KMS-11 (cell line): ENCODE data around the gene MSH3.

Experiments
- H2AFZ ChIP-seq: fragments of 200-600 bp; sonication (generic); 2 replicates; pipeline ENCODE4 v1.6.1; 2016; ENCODE audit warnings: antibody characterized with exemption, mixed run types, low read depth
- H3K27ac ChIP-seq: fragments of 200-600 bp; sonication (generic); 2 replicates; pipeline ENCODE4 v1.6.1; 2016; ENCODE audit warnings: mild to moderate bottlenecking, mixed run types
- H3K27me3 ChIP-seq: fragments of 200-600 bp; sonication (generic); 2 replicates; pipeline ENCODE4 v1.6.1; 2017; ENCODE audit warnings: mild to moderate bottlenecking, low read depth, mixed run types, moderate library complexity; ENCODE audit not compliant: insufficient read depth
- H3K36me3 ChIP-seq: fragments of 200-600 bp; sonication (generic); 2 replicates; pipeline ENCODE4 v1.6.1; 2017; ENCODE audit warnings: mild to moderate bottlenecking, mixed run types; ENCODE audit not compliant: insufficient read depth
- H3K4me1 ChIP-seq: fragments of 200-600 bp; sonication (generic); 2 replicates; pipeline ENCODE4 v1.6.1; 2016; ENCODE audit warnings: mild to moderate bottlenecking, low read depth, mixed run types; ENCODE audit not compliant: poor library complexity, severe bottlenecking
- H3K4me2 ChIP-seq: fragments of 200-600 bp; sonication (generic); 2 replicates; pipeline ENCODE4 v1.7.0; 2016; ENCODE audit warnings: mild to moderate bottlenecking, mixed run types
- H3K4me3 ChIP-seq: fragments of 200-600 bp; sonication (generic); IDR thresholded peaks from 2 replicates; pipeline ENCODE4 v1.6.1; 2017; ENCODE audit warnings: low read depth, low read length, mixed read lengths; ENCODE audit not compliant: insufficient read depth
- H3K79me2 ChIP-seq: fragments of 200-600 bp; sonication (generic); 2 replicates; pipeline ENCODE4 v1.6.1; 2016; ENCODE audit warnings: low read depth, mixed run types; ENCODE audit not compliant: insufficient read depth
- H3K9ac ChIP-seq: fragments of 200-600 bp; sonication (generic); 2 replicates; pipeline ENCODE4 v1.6.1; 2016; ENCODE audit warnings: mild to moderate bottlenecking, mixed run types
- H4K20me1 ChIP-seq: fragments of 200-600 bp; sonication (generic); 2 replicates; pipeline ENCODE4 v1.6.1; 2016; ENCODE audit warnings: mild to moderate bottlenecking, mixed run types; ENCODE audit not compliant: insufficient read depth
- TF ChIP-seq, protein P1 (sequence below): fragments of 200-600 bp; sonication (generic); conservative IDR thresholded peaks from 2 replicates; pipeline ENCODE4 v1.6.1; 2017; ENCODE audit warnings: low read depth, mild to moderate bottlenecking, antibody characterized with exemption, low read length, moderate library complexity, mixed read lengths

MSH3 gene

GRCh38 chr5:80744149-80744548 is 89.7 kb downstream of the MSH3 start:
- no peaks in the 10 kb centered on the region for H3K79me2 ChIP-seq
- H2AFZ ChIP-seq: no peak overlapping the region
- H3K27me3 ChIP-seq: no peaks in the 10 kb centered on the region
- H3K27ac ChIP-seq: no peak overlapping the region
- H3K9ac ChIP-seq: no peak overlapping the region
- H4K20me1 ChIP-seq: no peaks in the 10 kb centered on the region
- H3K36me3 ChIP-seq: no peaks in the 10 kb centered on the region
- H3K4me1 ChIP-seq: peaks cover 5% of the 10 kb centered on the region
- H3K4me3 ChIP-seq: no peak overlapping the region
- no peak overlapping the region for H3K4me2 ChIP-seq
- TF ChIP-seq, protein P1, sequence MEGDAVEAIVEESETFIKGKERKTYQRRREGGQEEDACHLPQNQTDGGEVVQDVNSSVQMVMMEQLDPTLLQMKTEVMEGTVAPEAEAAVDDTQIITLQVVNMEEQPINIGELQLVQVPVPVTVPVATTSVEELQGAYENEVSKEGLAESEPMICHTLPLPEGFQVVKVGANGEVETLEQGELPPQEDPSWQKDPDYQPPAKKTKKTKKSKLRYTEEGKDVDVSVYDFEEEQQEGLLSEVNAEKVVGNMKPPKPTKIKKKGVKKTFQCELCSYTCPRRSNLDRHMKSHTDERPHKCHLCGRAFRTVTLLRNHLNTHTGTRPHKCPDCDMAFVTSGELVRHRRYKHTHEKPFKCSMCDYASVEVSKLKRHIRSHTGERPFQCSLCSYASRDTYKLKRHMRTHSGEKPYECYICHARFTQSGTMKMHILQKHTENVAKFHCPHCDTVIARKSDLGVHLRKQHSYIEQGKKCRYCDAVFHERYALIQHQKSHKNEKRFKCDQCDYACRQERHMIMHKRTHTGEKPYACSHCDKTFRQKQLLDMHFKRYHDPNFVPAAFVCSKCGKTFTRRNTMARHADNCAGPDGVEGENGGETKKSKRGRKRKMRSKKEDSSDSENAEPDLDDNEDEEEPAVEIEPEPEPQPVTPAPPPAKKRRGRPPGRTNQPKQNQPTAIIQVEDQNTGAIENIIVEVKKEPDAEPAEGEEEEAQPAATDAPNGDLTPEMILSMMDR: no peak

DNA sequence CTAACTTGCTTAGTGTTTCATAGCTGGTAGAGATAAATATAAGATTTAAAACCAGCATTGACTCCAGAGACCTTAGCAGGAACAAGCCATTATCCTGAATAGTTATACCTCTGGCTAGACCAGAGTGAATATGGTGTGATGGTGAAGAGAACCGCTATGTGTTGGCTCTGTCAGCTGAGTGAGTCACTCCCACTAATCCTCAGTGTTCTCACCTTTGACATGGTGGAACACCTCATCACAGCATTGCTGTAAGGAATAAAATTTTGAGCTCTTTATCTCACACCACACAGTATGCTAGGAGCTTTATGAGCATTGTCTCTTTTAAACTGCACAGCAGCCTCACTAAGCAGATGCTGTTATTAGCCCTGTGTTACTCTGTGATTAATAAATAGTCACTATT is 91.0 kb downstream of the MSH3 start:
- Histone ChIP-seq H3K79me2 (no peaks in the 10 kb centered on the region), H3K9ac (no peak overlapping the region), H2AFZ (no peak overlapping the region), H3K4me1 (no peaks in the 10 kb centered on the region), H4K20me1 (no peaks in the 10 kb centered on the region), H3K36me3 (no peaks in the 10 kb centered on the region), H3K4me3 (no peak overlapping the region), H3K4me2 (no peak overlapping the region), H3K27ac (no peak overlapping the region), H3K27me3 (no peaks in the 10 kb centered on the region)
- TF ChIP-seq, protein P1: no peak

GRCh38 chr5:80747922-80748321 is 93.5 kb downstream of the MSH3 start:
- Histone ChIP-seq H3K4me1 (no peaks in the 10 kb centered on the region), H3K4me3 (no peak overlapping the region), H3K9ac (no peak overlapping the region), H2AFZ (no peak overlapping the region), H3K79me2 (no peaks in the 10 kb centered on the region), H4K20me1 (no peaks in the 10 kb centered on the region), H3K27me3 (no peaks in the 10 kb centered on the region), H3K36me3 (no peaks in the 10 kb centered on the region), H3K4me2 (no peak overlapping the region), H3K27ac (no peak overlapping the region)
- TF ChIP-seq, protein P1: no peak

DNA sequence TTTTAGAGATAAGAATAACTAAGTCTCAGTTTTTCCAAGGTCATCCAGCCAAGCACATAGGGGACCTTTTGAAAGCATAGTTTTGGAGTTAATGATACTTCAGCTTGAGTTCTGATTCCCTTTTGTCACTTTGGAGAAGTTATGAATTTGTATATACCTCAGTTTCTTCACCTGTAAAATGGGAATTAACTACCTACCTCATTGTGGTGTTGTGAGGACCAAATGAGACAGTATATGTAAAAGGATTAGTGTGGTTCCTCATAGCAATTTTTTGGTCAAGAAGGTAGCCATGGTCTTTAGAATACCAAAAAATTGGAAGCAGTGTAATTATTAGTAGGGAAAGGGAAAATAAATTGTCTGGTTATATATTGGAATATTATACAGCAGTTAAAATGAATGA is 98.0 kb downstream of the MSH3 start:
- Histone ChIP-seq H3K4me3 (no peak overlapping the region), H3K4me1 (peaks cover 34% of the 10 kb centered on the region), H3K27ac (no peak overlapping the region), H3K27me3 (0 out of 2 replicates have a peak, but pooled peaks cover 4% of the 10 kb centered on the region), H3K4me2 (no peak overlapping the region), H2AFZ (no peak overlapping the region), H3K79me2 (no peaks in the 10 kb centered on the region), H3K36me3 (no peaks in the 10 kb centered on the region), H3K9ac (no peak overlapping the region), H4K20me1 (0 out of 2 replicates have a peak, but pooled peaks cover 5% of the 10 kb centered on the region)
- TF ChIP-seq, protein P1: no peak
